WTC11 (cell line): ENCODE results near the gene ST6GALNAC5. TPM values are rescaled to one million over a fixed set of nuclear protein-coding genes. Genes with fewer than 3 reads are reported as not detected.

Experiments used
- ATAC-seq: fragments of 200-7000 bp; cut with Tn5 transposase; 2 replicates; pipeline ENCODE4 v1.10.0; 2021; ENCODE audit warnings: mild to moderate bottlenecking, moderate library complexity
- CTCF ChIA-PET: fragments of 300-600 bp; sonication (Branson Sonifier 250); formaldehyde crosslinking; loops from one replicate; lab custom pipeline; 2021; ENCODE audit warnings: antibody characterized with exemption; lab: Charles Lee
- POLR2A ChIA-PET: fragments of 350-600 bp; sonication (Branson Sonifier 250); formaldehyde crosslinking; loops from one replicate; lab custom pipeline; 2021; ENCODE audit warnings: antibody characterized with exemption; lab: Charles Lee
- DNase-seq: peaks from one replicate; pipeline ENCODE4 v3.0.0; 2021; ENCODE audit warnings: low spot score
- H3K27ac Mint-ChIP-seq: 2 replicates; pipeline ENCODE4 v1.8.0; 2021; ENCODE audit warnings: mixed read lengths
- H3K27me3 Mint-ChIP-seq: 2 replicates; pipeline ENCODE4 v1.8.0; 2021; ENCODE audit warnings: low read depth, mild to moderate bottlenecking, moderate library complexity, mixed read lengths
- H3K36me3 Mint-ChIP-seq: 2 replicates; pipeline ENCODE4 v1.8.0; 2021; ENCODE audit warnings: mixed read lengths
- H3K4me1 Mint-ChIP-seq: 2 replicates; pipeline ENCODE4 v1.8.0; 2022; ENCODE audit warnings: mixed read lengths
- H3K4me3 Mint-ChIP-seq: 2 replicates; pipeline ENCODE4 v1.8.0; 2021; ENCODE audit warnings: mild to moderate bottlenecking, moderate library complexity, mixed read lengths
- H3K9me3 Mint-ChIP-seq: 2 replicates; pipeline ENCODE4 v1.8.0; 2021; ENCODE audit warnings: mixed read lengths
- ATF2 ChIP-seq: sonication (generic); formaldehyde crosslinking; IDR thresholded peaks from 2 replicates; pipeline ENCODE4 v1.8.1; 2022; ENCODE audit warnings: low read depth, missing genetic modification reagents, borderline replicate concordance
- ATF6 ChIP-seq: sonication (generic); formaldehyde crosslinking; IDR thresholded peaks from 2 replicates; pipeline ENCODE4 v1.8.1; 2023; ENCODE audit warnings: mild to moderate bottlenecking, missing genetic modification reagents
- ERG ChIP-seq: fragments of 250-450 bp; sonication (Bioruptor Pico); IDR thresholded peaks from 2 replicates; pipeline ENCODE4 v1.8.0; 2021; ENCODE audit warnings: mild to moderate bottlenecking
- FOXJ3 ChIP-seq: sonication (generic); formaldehyde crosslinking; IDR thresholded peaks from 2 replicates; pipeline ENCODE4 v1.9.0; 2021; ENCODE audit warnings: missing genetic modification reagents, mild to moderate bottlenecking, borderline replicate concordance
- FOXP1 ChIP-seq: sonication (generic); formaldehyde crosslinking; IDR thresholded peaks from 2 replicates; pipeline ENCODE4 v1.8.0; 2022; ENCODE audit warnings: missing genetic modification reagents, mild to moderate bottlenecking, moderate library complexity, borderline replicate concordance
- FOXP4 ChIP-seq: sonication (generic); formaldehyde crosslinking; IDR thresholded peaks from 2 replicates; pipeline ENCODE4 v1.8.0; 2022; ENCODE audit warnings: mild to moderate bottlenecking, missing genetic modification reagents
- GTF2I ChIP-seq: fragments of 250-450 bp; sonication (Bioruptor Pico); conservative IDR thresholded peaks from 2 replicates; pipeline ENCODE4 v1.4.0; 2021; ENCODE audit warnings: mild to moderate bottlenecking
- MLX ChIP-seq: sonication (generic); formaldehyde crosslinking; IDR thresholded peaks from 2 replicates; pipeline ENCODE4 v1.8.1; 2023; ENCODE audit warnings: mild to moderate bottlenecking, missing genetic modification reagents, moderate library complexity
- MXD4 ChIP-seq: fragments of 250-450 bp; sonication (Bioruptor Pico); IDR thresholded peaks from 2 replicates; pipeline ENCODE4 v1.8.0; 2021; ENCODE audit warnings: mild to moderate bottlenecking, moderate library complexity, borderline replicate concordance
- MYBL2 ChIP-seq: sonication (generic); formaldehyde crosslinking; IDR thresholded peaks from 2 replicates; pipeline ENCODE4 v1.8.1; 2023; ENCODE audit warnings: mild to moderate bottlenecking, moderate library complexity, missing genetic modification reagents
- STAT6 ChIP-seq: sonication (generic); formaldehyde crosslinking; conservative IDR thresholded peaks from 2 replicates; pipeline ENCODE4 v1.8.1; 2023; ENCODE audit warnings: mild to moderate bottlenecking, low read depth, missing genetic modification reagents, moderate library complexity
- ZNF121 ChIP-seq: sonication (generic); formaldehyde crosslinking; IDR thresholded peaks from 2 replicates; pipeline ENCODE4 v1.8.0; 2023; ENCODE audit warnings: missing genetic modification reagents
- ZNF263 ChIP-seq: sonication (generic); formaldehyde crosslinking; IDR thresholded peaks from 2 replicates; pipeline ENCODE4 v1.8.1; 2022; ENCODE audit warnings: low read depth, mild to moderate bottlenecking, moderate library complexity, missing genetic modification reagents
- ZNF423 ChIP-seq: fragments of 250-450 bp; sonication (Bioruptor Pico); IDR thresholded peaks from 2 replicates; pipeline ENCODE4 v2.1.2; 2022; ENCODE audit warnings: mild to moderate bottlenecking, moderate library complexity
- ZNF425 ChIP-seq: fragments of 250-450 bp; sonication (Bioruptor Pico); conservative IDR thresholded peaks from 2 replicates; pipeline ENCODE4 v1.9.0; 2021; ENCODE audit warnings: mild to moderate bottlenecking
- total RNA-seq: library from RNA; stranded (reverse); gene quantifications from 3 replicates; pipeline ENCODE4 v1.2.3, GENCODE V29; 2021

Gene ST6GALNAC5
- total RNA-seq, 1 experiment from 2014 or later, result 9.6 TPM

- CTCF ChIA-PET, result no interaction called here
- H3K36me3 Mint-ChIP-seq, result peaks cover 4% of the 10 kb centered on the region; the same call in 1 of the 2 replicates
- peaks cover 7% of the 10 kb centered on the region for H3K9me3 Mint-ChIP-seq
- TF ChIP-seq FOXJ3 (no peak), MYBL2 (CRISPR knock-in tag) (no peak), GTF2I (CRISPR knock-in tag) (peak; percentile 71; the same call in 1 of the 2 replicates)
- TF ChIP-seq, all 79 proteins: peak for 1
- no peak for ATAC-seq
- POLR2A ChIA-PET, result no interaction called here
- Mint-ChIP-seq H3K27me3 (no peaks in the 10 kb centered on the region), H3K27ac (no peak overlapping the region), H3K4me1 (peaks cover 14% of the 10 kb centered on the region), H3K4me3 (no peak overlapping the region)
- DNase-seq, result no peak
Measured at GRCh38 chr1:77037038-77037437, 169.8 kb downstream of the ST6GALNAC5 start.

GRCh38 chr1:77038000-77038399 is 170.7 kb downstream of the ST6GALNAC5 start:
- ATAC-seq, result no peak
- POLR2A ChIA-PET, result no interaction called here
- CTCF ChIA-PET, result no interaction called here
- DNase-seq, result no peak
- Mint-ChIP-seq H3K27me3 (no peaks in the 10 kb centered on the region), H3K36me3 (peaks cover 4% of the 10 kb centered on the region; the same call in 1 of the 2 replicates), H3K4me3 (no peak overlapping the region), H3K27ac (no peak overlapping the region), H3K4me1 (peaks cover 9% of the 10 kb centered on the region), H3K9me3 (peaks cover 7% of the 10 kb centered on the region)
- TF ChIP-seq FOXP4 (CRISPR knock-in tag) (no peak), ZNF425 (CRISPR knock-in tag) (no peak), FOXP1 (CRISPR knock-in tag) (no peak), MXD4 (CRISPR knock-in tag) (no peak), ZNF263 (CRISPR knock-in tag) (no peak), MLX (CRISPR knock-in tag) (no peak), ZNF121 (no peak)

GRCh38 chr1:77039111-77039510 is 171.8 kb downstream of the ST6GALNAC5 start:
- ChIA-PET POLR2A (no interaction called here), CTCF (no interaction called here)
- no peaks in the 10 kb centered on the region for H3K27me3 Mint-ChIP-seq
- ATAC-seq (no peak), DNase-seq (no peak)
- no peak overlapping the region for H3K4me3 Mint-ChIP-seq
- H3K4me1 Mint-ChIP-seq, result peaks cover 2% of the 10 kb centered on the region
- H3K36me3 Mint-ChIP-seq, result peaks cover 4% of the 10 kb centered on the region; the same call in 1 of the 2 replicates
- H3K27ac Mint-ChIP-seq, result no peak overlapping the region
- H3K9me3 Mint-ChIP-seq, result peaks cover 7% of the 10 kb centered on the region
- TF ChIP-seq STAT6 (CRISPR knock-in tag) (no peak), ATF2 (CRISPR knock-in tag) (no peak), ERG (CRISPR knock-in tag) (no peak), ZNF423 (CRISPR knock-in tag) (no peak), ATF6 (CRISPR knock-in tag) (no peak), FOXP4 (CRISPR knock-in tag) (no peak)
